Choroid plexus epithelial cell (primary cell): ENCODE measurements around the gene MYO1A.
"Not testable (repeated sequence)": the region's sequence is repeated elsewhere in the genome, so short reads cannot be mapped to it uniquely, and the experiment has no call there.

Experiments used
- DNase-seq: peaks from one replicate; pipeline ENCODE4 v3.0.0-alpha.2; 2010; ENCODE audit warnings: low read depth
- H3K4me3 ChIP-seq: 2 replicates; pipeline ENCODE4 v1.5.1; 2011; ENCODE audit warnings: low read depth, mild to moderate bottlenecking, control low read depth, low read length, moderate library complexity
- TF ChIP-seq, protein P1 (sequence below): conservative IDR thresholded peaks from 2 replicates; pipeline ENCODE4 v1.5.1; 2011; ENCODE audit warnings: low read depth, mild to moderate bottlenecking, control low read depth, inconsistent platforms, low read length, moderate library complexity

Gene MYO1A

DNA sequence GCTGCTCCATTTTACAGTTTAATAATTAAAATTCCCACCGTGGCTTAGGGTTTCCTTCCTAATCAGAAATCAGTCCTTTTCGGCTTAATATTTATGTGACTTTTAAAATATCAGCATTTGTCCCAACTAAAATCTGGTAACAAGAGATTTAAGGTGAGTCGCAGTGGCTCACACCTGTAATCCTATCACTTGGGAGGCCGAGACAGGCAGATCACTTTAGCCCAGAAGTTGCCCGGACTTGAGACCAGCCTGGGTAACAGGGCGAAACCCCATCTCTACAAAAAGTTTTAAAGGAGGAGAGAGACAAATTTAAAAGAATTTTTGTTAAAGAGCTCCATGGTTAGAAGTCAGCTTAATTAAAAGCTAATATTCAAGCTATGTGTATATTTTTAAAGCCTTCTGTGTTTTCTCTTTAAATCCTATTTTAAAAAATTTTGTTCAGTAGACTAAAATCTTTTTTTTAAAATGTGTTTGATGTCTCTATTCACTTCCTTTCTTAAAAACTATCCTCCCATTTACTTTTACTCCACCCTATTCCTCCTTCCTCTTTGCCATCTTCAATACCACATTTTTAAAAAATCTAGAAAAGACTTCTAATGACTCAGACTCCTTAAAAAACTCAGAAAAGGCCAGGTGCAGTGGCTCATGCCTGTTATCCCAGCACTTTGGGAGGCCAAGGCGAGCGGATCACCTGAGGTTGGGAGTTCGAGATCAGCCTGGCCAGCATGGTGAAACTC lies 29.8 kb downstream of the MYO1A start:
- no peak for DNase-seq

DNA sequence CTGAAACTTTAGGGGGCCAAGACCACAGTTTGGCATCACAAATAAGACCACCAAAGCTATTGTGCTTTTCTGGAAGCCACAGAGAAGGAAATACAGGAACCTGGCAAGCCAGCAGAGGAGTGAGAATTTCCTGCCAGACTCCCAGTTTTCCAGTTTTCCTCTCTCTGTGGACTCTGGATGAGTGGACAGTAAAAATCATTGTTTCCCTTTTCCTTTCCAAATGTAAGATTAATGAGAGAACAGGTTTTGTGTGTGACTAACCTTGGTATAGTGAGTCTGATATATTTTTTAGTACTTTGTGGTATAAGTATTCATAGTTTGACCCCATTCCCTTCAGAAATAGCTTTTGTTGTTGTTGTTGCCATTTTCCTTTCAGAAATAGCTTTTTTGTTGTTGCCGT lies 31.0 kb downstream of the MYO1A start:
- H3K4me3 ChIP-seq, result no peak overlapping the region
- TF ChIP-seq, protein P1, sequence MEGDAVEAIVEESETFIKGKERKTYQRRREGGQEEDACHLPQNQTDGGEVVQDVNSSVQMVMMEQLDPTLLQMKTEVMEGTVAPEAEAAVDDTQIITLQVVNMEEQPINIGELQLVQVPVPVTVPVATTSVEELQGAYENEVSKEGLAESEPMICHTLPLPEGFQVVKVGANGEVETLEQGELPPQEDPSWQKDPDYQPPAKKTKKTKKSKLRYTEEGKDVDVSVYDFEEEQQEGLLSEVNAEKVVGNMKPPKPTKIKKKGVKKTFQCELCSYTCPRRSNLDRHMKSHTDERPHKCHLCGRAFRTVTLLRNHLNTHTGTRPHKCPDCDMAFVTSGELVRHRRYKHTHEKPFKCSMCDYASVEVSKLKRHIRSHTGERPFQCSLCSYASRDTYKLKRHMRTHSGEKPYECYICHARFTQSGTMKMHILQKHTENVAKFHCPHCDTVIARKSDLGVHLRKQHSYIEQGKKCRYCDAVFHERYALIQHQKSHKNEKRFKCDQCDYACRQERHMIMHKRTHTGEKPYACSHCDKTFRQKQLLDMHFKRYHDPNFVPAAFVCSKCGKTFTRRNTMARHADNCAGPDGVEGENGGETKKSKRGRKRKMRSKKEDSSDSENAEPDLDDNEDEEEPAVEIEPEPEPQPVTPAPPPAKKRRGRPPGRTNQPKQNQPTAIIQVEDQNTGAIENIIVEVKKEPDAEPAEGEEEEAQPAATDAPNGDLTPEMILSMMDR, result no peak
- DNase-seq, result no peak

More for the DNA sequence above, 29.8 kb downstream of the MYO1A start:
- TF ChIP-seq, protein P1, result no peak
- H3K4me3 ChIP-seq, result no peak overlapping the region

DNA sequence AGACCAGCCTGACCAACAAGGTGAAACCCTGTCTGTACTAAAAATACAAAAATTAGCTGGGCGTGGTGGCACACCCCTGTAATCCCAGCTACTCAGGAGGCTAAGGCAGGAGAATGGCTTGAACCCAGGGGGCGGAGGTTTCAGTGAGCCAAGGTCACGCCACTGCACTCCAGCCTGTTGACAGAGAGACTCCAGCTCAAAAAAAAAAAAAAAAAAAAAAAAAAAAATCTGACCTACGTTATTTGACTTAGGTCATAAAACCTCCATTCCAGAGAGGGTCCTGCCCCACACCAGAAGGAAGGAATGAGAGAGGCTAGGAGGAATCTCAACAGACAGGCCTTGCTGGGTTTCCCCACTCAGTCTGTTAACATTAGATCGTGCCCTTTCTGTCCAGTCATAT lies 31.6 kb downstream of the MYO1A start:
- DNase-seq, H3K4me3 ChIP-seq: not testable (repeated sequence)

DNA sequence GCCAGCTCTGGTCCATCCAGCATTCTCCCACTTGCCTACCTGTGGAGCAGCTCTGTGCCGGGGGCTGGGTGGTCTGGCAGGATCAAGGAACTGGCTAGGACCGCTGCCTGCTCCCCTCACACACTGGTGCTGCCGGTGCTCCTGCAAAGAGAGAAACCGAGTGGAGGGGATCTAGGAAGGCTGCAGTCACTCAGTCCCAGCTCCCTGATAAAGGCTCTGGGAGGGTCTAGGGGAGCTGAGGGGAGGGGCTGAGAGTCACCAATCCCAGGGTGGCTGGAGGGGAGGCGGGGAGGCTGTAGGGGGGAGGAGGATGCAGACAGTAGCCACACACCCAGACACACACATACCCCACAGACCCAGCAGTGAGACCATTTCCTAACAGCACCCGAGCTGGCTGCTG lies 33.6 kb downstream of the MYO1A start, which contains the start of gene TAC3:
Gene TAC3 (minus strand): TSS at position 182 of the 400 bp plus-strand sequence. CDS start 732 bp downstream, outside the sequence.
- TF ChIP-seq, protein P1, result no peak
- no peak within 1 kb of the TSS for H3K4me3 ChIP-seq
- no peak for DNase-seq

DNA sequence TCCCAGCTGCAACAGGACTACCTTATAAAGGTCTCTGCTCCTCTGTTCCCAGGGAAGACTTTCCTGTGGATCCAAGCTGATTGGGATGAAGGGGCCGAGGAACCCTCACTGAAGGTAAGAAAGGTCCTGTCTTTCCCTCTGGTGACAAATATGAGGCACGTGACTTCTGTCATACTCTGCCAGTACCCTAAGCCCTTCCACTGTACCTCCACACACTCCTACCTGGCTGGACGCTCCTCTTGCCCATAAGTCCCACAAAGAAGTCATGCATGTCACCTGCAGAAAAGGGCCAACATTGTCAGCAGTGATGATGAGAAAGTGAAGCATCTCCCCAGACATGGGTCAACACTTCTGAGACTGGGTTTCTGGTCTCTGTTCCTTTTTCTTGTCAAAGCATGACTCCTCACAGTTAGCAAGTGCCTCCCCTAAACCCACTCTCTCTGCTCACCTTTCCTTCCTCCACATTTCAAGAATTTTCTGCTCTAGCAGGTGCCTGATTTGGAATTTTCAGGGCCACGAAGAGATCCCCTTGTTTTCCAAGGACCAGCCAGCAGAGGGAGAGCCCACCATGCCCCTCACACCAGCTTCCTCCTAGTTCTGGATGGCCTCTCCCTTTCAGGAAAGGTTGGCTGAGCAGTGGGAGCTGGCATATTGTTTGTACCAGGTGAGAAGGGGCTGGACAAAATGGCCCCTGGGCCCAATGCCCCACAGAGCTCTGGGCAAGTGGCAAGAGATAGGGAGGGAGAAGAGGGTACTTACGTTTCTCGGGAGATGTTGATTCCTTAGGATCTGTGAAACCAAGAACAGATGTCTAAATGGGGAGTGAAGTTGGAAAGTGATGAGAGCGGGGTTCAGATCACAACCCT lies 37.1 kb downstream of the MYO1A start:
- no peak overlapping the region for H3K4me3 ChIP-seq
- no peak for DNase-seq
- TF ChIP-seq, protein P1, result peak; percentile 9

DNA sequence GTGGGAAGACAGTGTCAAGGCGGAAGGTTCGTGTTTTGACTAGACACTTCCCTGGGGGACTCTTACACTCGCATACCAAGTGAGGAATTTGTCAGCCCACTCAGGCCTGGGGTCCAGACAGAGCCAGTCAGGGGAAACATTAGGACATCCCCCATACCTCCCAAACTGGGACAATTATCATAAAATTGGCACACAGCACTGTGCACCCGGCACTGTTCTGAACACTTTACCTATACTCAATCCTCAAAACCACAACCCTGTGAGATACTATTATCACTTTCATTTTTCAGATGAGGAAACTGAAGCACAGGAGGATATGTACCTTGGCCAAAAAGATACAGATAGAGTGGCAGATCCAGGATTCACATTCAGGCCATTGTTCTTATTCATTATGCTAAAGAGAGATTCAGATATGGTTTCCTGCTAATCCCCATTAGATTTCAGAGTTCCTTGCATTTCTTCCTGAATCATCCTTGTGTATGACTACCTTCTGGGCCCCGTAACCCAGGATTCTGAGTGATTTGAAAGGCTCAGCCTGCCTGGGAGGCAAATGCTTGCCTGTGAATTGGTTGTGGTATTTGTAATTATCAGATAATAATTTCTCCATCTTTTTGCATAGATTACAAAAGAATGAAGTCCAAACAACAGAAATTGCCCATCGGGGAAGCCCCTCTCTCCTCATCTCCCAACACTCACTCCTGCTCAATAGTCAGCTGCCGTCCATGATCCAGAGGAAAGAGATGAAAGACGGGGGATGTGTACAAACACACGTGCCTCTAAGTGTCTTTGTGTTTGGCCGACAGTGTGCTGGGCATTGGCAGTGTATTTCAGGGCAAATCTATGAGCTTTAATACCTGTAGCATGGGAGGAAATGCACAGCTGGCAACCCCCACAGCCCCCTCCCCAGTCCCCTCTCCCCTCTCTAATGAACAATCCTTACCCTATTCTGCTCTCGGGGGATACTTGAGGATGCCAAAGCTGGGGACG lies 38.2 kb downstream of the MYO1A start:
- TF ChIP-seq, protein P1, result no peak
- DNase-seq, result no peak
- H3K4me3 ChIP-seq, result no peak overlapping the region
